K562 (cell line): ENCODE measurements around the gene IL17RA. TPM values are rescaled to one million over a fixed set of nuclear protein-coding genes. Genes with fewer than 3 reads are reported as not detected.

Experiments
- ATAC-seq: fragments of 200-7000 bp; cut with Tn5 transposase; 3 replicates; pipeline ENCODE4 v1.9.1; 2020; ENCODE audit warnings: moderate library complexity
- BruUV-seq: library from RNA; stranded (reverse); fragments of 400-500 nt; replicated peaks from 2 replicates; lab custom pipeline; 2021; lab: Mats Ljungman, UMichigan
- CTCF ChIA-PET: fragments of 300-600 bp; formaldehyde crosslinking; extraction: SDS; loops from one replicate; lab custom pipeline; 2021; ENCODE audit warnings: low intra/inter-chr PET ratio; lab: Yijun Ruan, JAX
- POLR2A ChIA-PET: fragments of 300-600, 350-650 bp; sonication (Branson Sonifier 250); formaldehyde crosslinking; extraction: SDS; loops from one replicate; lab custom pipeline; 2021; ENCODE audit warnings: antibody characterized with exemption, inconsistent platforms; lab: Yijun Ruan, JAX
- DNase-seq, 4 experiments: peaks; one replicate each; pipeline versions ENCODE4 v3.0.0 to v3.0.0-alpha.2; 2011 to 2018; ENCODE audit warnings: low spot score in 3 of 4, mixed read lengths in 3 of 4; ENCODE audit errors: extremely low read depth in 1 of 4
- FAIRE-seq: peaks from 2 replicates; lab custom pipeline; 2011; peaks lifted over from hg19 to GRCh38; lab: Jason Lieb, UNC
- H2AFZ ChIP-seq: 2 replicates; pipeline ENCODE4 v1.6.0; 2011; ENCODE audit warnings: low read depth, low read length, control low read depth, inconsistent platforms
- H3K27ac ChIP-seq: fragments of 200-600 bp; 3 replicates; pipeline ENCODE4 v1.8.0; 2011; ENCODE audit warnings: low read depth, mild to moderate bottlenecking, control low read depth, inconsistent platforms, low read length, moderate library complexity, mixed read lengths; ENCODE audit errors: extremely low read depth
- H3K27me3 ChIP-seq, 2 experiments: fragments of 300-600 bp in 1 of 2; 2 replicates in 1 of 2; 3 replicates in 1 of 2; pipeline versions ENCODE4 v1.6.0 to v1.8.0; 2011; ENCODE audit warnings: inconsistent platforms in 2 of 2, low read length in 2 of 2, mild to moderate bottlenecking in 1 of 2, mixed read lengths in 1 of 2, moderate library complexity in 1 of 2; ENCODE audit not compliant: control insufficient read depth in 2 of 2, insufficient read depth in 2 of 2
- H3K36me3 ChIP-seq: fragments of 300-600 bp; 3 replicates; pipeline ENCODE4 v1.8.0; 2011; ENCODE audit warnings: mild to moderate bottlenecking, low read length, inconsistent platforms; ENCODE audit not compliant: control insufficient read depth, insufficient read depth
- H3K4me1 ChIP-seq, 2 experiments: fragments of 200-600 bp in 1 of 2; replicated peaks in 1 of 2; 2 replicates in 1 of 2; 3 replicates in 1 of 2; pipeline versions ENCODE4 v1.5.1 to v1.8.0; 2011; ENCODE audit warnings: inconsistent platforms in 2 of 2, low read length in 2 of 2, mild to moderate bottlenecking in 1 of 2, mixed read lengths in 1 of 2, moderate library complexity in 1 of 2; ENCODE audit not compliant: control insufficient read depth in 2 of 2, insufficient read depth in 2 of 2
- H3K4me2 ChIP-seq: 2 replicates; pipeline ENCODE4 v1.6.1; 2011; ENCODE audit warnings: low read length, control low read depth, inconsistent platforms, mixed read lengths; ENCODE audit not compliant: insufficient read depth
- H3K4me3 ChIP-seq: fragments of 200-600 bp; sonication (generic), shearing (Covaris generic); 2 replicates; pipeline ENCODE4 v1.5.1; 2016; ENCODE audit warnings: control low read depth, inconsistent platforms
- H3K79me2 ChIP-seq: fragments of 200-600 bp; 3 replicates; pipeline ENCODE4 v1.8.0; 2011; ENCODE audit warnings: low read length, inconsistent platforms; ENCODE audit not compliant: control insufficient read depth, insufficient read depth
- H3K9ac ChIP-seq, 2 experiments: 2 replicates each; pipeline versions ENCODE4 v1.6.0 to v1.6.1; 2011; ENCODE audit warnings: low read depth in 2 of 2, low read length in 2 of 2, control low read depth in 1 of 2, inconsistent platforms in 1 of 2, mild to moderate bottlenecking in 1 of 2, mixed read lengths in 1 of 2; ENCODE audit not compliant: insufficient read depth in 1 of 2
- H3K9me1 ChIP-seq: one replicate; pipeline ENCODE4 v1.6.0; 2011; ENCODE audit warnings: inconsistent platforms, mild to moderate bottlenecking, low read length, moderate library complexity; ENCODE audit not compliant: control insufficient read depth, insufficient read depth
- H3K9me3 ChIP-seq: replicated peaks from 2 replicates; pipeline ENCODE4 v1.5.1; 2011; ENCODE audit warnings: low read depth, low read length, inconsistent platforms; ENCODE audit not compliant: control insufficient read depth, insufficient read depth
- H4K20me1 ChIP-seq: replicated peaks from 2 replicates; pipeline ENCODE4 v1.6.1; 2011; ENCODE audit warnings: low read length, inconsistent platforms, mixed read lengths; ENCODE audit not compliant: control insufficient read depth, insufficient read depth
- BACH1 ChIP-seq: fragments of 200-800 bp; sonication (Bioruptor generic); IDR thresholded peaks from 2 replicates; pipeline ENCODE4 v1.6.1; 2016; ENCODE audit warnings: missing genetic modification characterization, missing compliant biosample characterization
- BCL6 ChIP-seq: fragments of 250-450 bp; sonication (Bioruptor Pico); IDR thresholded peaks from 2 replicates; pipeline ENCODE4 v1.4.0; 2020
- CEBPG ChIP-seq, 3 experiments: fragments of 200-800 bp in 1 of 3; sonication (Bioruptor generic) in 1 of 3; sonication (generic) in 1 of 3; formaldehyde crosslinking in 1 of 3; IDR thresholded peaks in 2 of 3; conservative IDR thresholded peaks in 1 of 3; 2 replicates each; pipeline versions ENCODE4 v1.6.1 to v1.8.0; 2016 to 2022; ENCODE audit warnings: missing compliant biosample characterization in 2 of 3, missing genetic modification characterization in 2 of 3, mild to moderate bottlenecking in 1 of 3, missing genetic modification reagents in 1 of 3
- GABPB2 ChIP-seq: fragments of 250-450 bp; sonication (Bioruptor Pico); conservative IDR thresholded peaks from 2 replicates; pipeline ENCODE4 v1.5.1; 2021; ENCODE audit warnings: mild to moderate bottlenecking
- KLF1 ChIP-seq: fragments of 450-650 bp; IDR thresholded peaks from 2 replicates; pipeline ENCODE4 v1.6.1; 2016; ENCODE audit warnings: missing genetic modification characterization, missing compliant biosample characterization
- MTF1 ChIP-seq: fragments of 250-450 bp; sonication (Bioruptor Pico); IDR thresholded peaks from 2 replicates; pipeline ENCODE4 v1.9.0; 2021; ENCODE audit warnings: moderate library complexity, mild to moderate bottlenecking, inconsistent platforms, borderline replicate concordance
- NR2C1 ChIP-seq, 2 experiments: fragments of 450-650 bp; IDR thresholded peaks; 2 replicates each; pipeline ENCODE4 v1.6.1; 2017; ENCODE audit warnings: mild to moderate bottlenecking in 2 of 2, antibody characterized with exemption in 1 of 2, inconsistent platforms in 1 of 2, missing compliant biosample characterization in 1 of 2, missing genetic modification characterization in 1 of 2
- PML ChIP-seq: IDR thresholded peaks from 2 replicates; pipeline ENCODE4 v1.6.1; 2012; ENCODE audit warnings: low read length, inconsistent platforms
- PTRF ChIP-seq: fragments of 450-650 bp; IDR thresholded peaks from 2 replicates; pipeline ENCODE4 v1.6.1; 2016; ENCODE audit warnings: mild to moderate bottlenecking, missing genetic modification characterization, missing compliant biosample characterization
- RUNX1 ChIP-seq: sonication (generic); IDR thresholded peaks from 2 replicates; pipeline ENCODE4 v1.6.1; 2016; ENCODE audit warnings: antibody characterized with exemption, low read depth
- SIN3B ChIP-seq: fragments of 450-650 bp; IDR thresholded peaks from 2 replicates; pipeline ENCODE4 v1.6.1; 2017; ENCODE audit warnings: low read depth, mild to moderate bottlenecking, moderate library complexity
- TARDBP ChIP-seq: fragments of 450-650 bp; IDR thresholded peaks from 2 replicates; pipeline ENCODE4 v1.6.1; 2016
- TFE3 ChIP-seq: fragments of 450-650 bp; formaldehyde crosslinking; IDR thresholded peaks from 2 replicates; pipeline ENCODE4 v1.4.0; 2020; ENCODE audit warnings: mild to moderate bottlenecking, mixed read lengths
- ZKSCAN1 ChIP-seq: fragments of 150-350 bp; IDR thresholded peaks from 2 replicates; pipeline ENCODE4 v1.6.1; 2016; ENCODE audit warnings: low read depth, low read length
- ZNF253 ChIP-seq: fragments of 250-450 bp; sonication (Bioruptor Pico); conservative IDR thresholded peaks from 2 replicates; pipeline ENCODE4 v1.6.1; 2021; ENCODE audit warnings: mild to moderate bottlenecking
- ZNF324 ChIP-seq: fragments of 250-450 bp; sonication (Bioruptor Pico); IDR thresholded peaks from 2 replicates; pipeline ENCODE4 v1.4.0; 2020; ENCODE audit warnings: mild to moderate bottlenecking
- ZNF398 ChIP-seq: fragments of 250-450 bp; sonication (Bioruptor Pico); IDR thresholded peaks from 2 replicates; pipeline ENCODE4 v1.8.0; 2021; ENCODE audit warnings: moderate library complexity, mild to moderate bottlenecking, inconsistent platforms
- ZNF561 ChIP-seq: fragments of 450-650 bp; formaldehyde crosslinking; conservative IDR thresholded peaks from 2 replicates; pipeline ENCODE4 v1.4.0; 2020; ENCODE audit warnings: mild to moderate bottlenecking, moderate library complexity
- WGBS: fragments of 100-300 bp; shearing (Covaris generic); methylation state at CpG from one replicate; pipeline ENCODE4 v1.1.6; 2016; ENCODE audit warnings: low coverage, mixed read lengths; ENCODE audit not compliant: insufficient coverage; ENCODE audit errors: missing lambda C conversion rate; 5-methylcytosine and 5-hydroxymethylcytosine counted together
- in situ Hi-C: fragments of 300-500 bp; cut with MboI; formaldehyde crosslinking; loops from 4 replicates; pipeline ENCODE4 v1.15.0; 2018; ENCODE audit warnings: inconsistent platforms, mixed read lengths
- intact Hi-C: fragments of 100-400 bp; cut with micrococcal nuclease; formaldehyde crosslinking; loops from 2 replicates; pipeline ENCODE4 v1.14.2; 2022
- polyA plus RNA-seq, 8 experiments: library from polyadenylated mRNA; depleted of rRNA in 4 of 8; stranded (reverse) in 5 of 8; unstranded in 3 of 8; fragments of >200 nt; fragmentation: Nextera tagmentation in 2 of 8; fragmentation: Illumina TruSeq in 1 of 8; extraction: Ambion mirVana in 2 of 8; extraction: Trizol in 1 of 8; gene quantifications; 2 replicates each; pipeline versions ENCODE4 v1.2.1 to v1.2.3, GENCODE V29; 2011 to 2014; ENCODE audit warnings: inconsistent platforms in 1 of 8, missing spikeins in 1 of 8
- total RNA-seq, 7 experiments: library from RNA; depleted of rRNA in 6 of 7; stranded (reverse); fragments of >200 nt in 6 of 7; fragmentation: Illumina TruSeq in 2 of 7; extraction: Trizol in 2 of 7; gene quantifications; 2 replicates each; pipeline versions ENCODE4 v1.2.1 to v1.2.3, GENCODE V29; 2011 to 2021; ENCODE audit warnings: low replicate concordance in 1 of 7

IL17RA gene
- total and polyA plus RNA-seq, 9 of the 15 experiments (the other 6 are each of a cell fraction or from before 2014, with no cell fraction given), result 0.17 to 11.8 (median 3.7) TPM

GRCh38 chr22:17114898-17115235 lies 30.1 kb downstream of the IL17RA start (continued):
- no peak for TF ChIP-seq MTF1 (CRISPR knock-in tag)
- no peak for TF ChIP-seq RUNX1
- no peak for TF ChIP-seq PML

GRCh38 chr22:17115236-17115635 lies 30.4 kb downstream of the IL17RA start:
- Histone ChIP-seq H3K9me1 (no peaks in the 10 kb centered on the region), H3K9me3 (no peaks in the 10 kb centered on the region), H3K4me1 (peaks cover 0 to 11% of the 10 kb centered on the region in 2 experiments; a peak in 1 of 5 replicates), H3K27ac (no peak overlapping the region), H3K4me2 (no peak overlapping the region), H3K27me3 (peaks cover 25 to 57% of the 10 kb centered on the region in 2 experiments), H3K9ac (no peak overlapping the region), H4K20me1 (peaks cover 14% of the 10 kb centered on the region)
- in situ Hi-C loops, result no loop called here
- BruUV-seq, result no TSS peak
- FAIRE-seq, result no peak
- no peak for DNase-seq
- ATAC-seq, result no peak
- POLR2A ChIA-PET, result interaction anchor here (0.6 kb wide), 1 partner anchor 176 kb away, joined by 3 read pairs; no protein-coding TSS in a partner anchor
- CTCF ChIA-PET, result no interaction called here
- no peak for TF ChIP-seq TFE3 (CRISPR knock-in tag)
- TF ChIP-seq KLF1, result no peak
- no peak for TF ChIP-seq PTRF (tag)
- no peak for TF ChIP-seq GABPB2 (CRISPR knock-in tag)
- no peak for TF ChIP-seq ZNF324 (CRISPR knock-in tag)
- TF ChIP-seq ZKSCAN1, result no peak
- no peak for TF ChIP-seq SIN3B
- no peak for TF ChIP-seq NR2C1 (IDR thresholded peaks at IDR 0.05)
- no peak for TF ChIP-seq NR2C1 (tag; IDR thresholded peaks at IDR 0.05)
- TF ChIP-seq ZNF253, result no peak
- TF ChIP-seq ZNF398 (CRISPR knock-in tag), result no peak
- no peak for TF ChIP-seq TARDBP
- TF ChIP-seq CEBPG (CRISPR knock-in tag; IDR thresholded peaks at IDR 0.05), result no peak
- no peak for TF ChIP-seq CEBPG (tag; conservative IDR thresholded peaks at IDR 0.05 in 1 of 2, IDR thresholded peaks at IDR 0.05 in 1 of 2)
- TF ChIP-seq BCL6, result no peak
- no peak for TF ChIP-seq BACH1 (tag)
- TF ChIP-seq ZNF561 (CRISPR knock-in tag), result no peak
- TF ChIP-seq, all 486 proteins: peak for 0
- WGBS, result 0% methylated on average over 4 of the region's 4 CpGs
- H3K79me2 ChIP-seq, result no peaks in the 10 kb centered on the region
- intact Hi-C loops, result loop anchor here (5.0 kb wide), 1 partner anchor 387 kb away; no protein-coding TSS in a partner anchor
- H3K36me3 ChIP-seq, result no peaks in the 10 kb centered on the region
- H3K4me3 ChIP-seq, result no peak overlapping the region
- H2AFZ ChIP-seq, result no peak overlapping the region
